A673 (cell line): ENCODE data around the gene MACC1. TPM values are rescaled to one million over a fixed set of nuclear protein-coding genes. Genes with fewer than 3 reads are reported as not detected.

Experiments used
- BruUV-seq: library from RNA; stranded (reverse); fragments of 400-500 nt; replicated peaks from 2 replicates; lab custom pipeline; 2021; lab: Mats Ljungman, UMichigan
- CTCF ChIA-PET: fragments of 300-600 bp; sonication (Branson Sonifier 250); formaldehyde crosslinking; loops from one replicate; lab custom pipeline; 2022; ENCODE audit warnings: antibody characterized with exemption; lab: Charles Lee
- POLR2A ChIA-PET: fragments of 300-600 bp; sonication (Branson Sonifier 250); formaldehyde crosslinking; loops from one replicate; lab custom pipeline; 2022; ENCODE audit warnings: antibody characterized with exemption; ENCODE audit not compliant: low non-redundant PET; lab: Charles Lee
- DNase-seq: peaks from one replicate; pipeline ENCODE4 v3.0.0-alpha.2; 2015; ENCODE audit warnings: low spot score
- H3K27ac ChIP-seq: fragments of 200-600 bp; sonication (generic); 2 replicates; pipeline ENCODE4 v1.5.1; 2016; ENCODE audit warnings: mixed run types, low read depth, mild to moderate bottlenecking, mixed read lengths, antibody characterized with exemption, low read length; ENCODE audit not compliant: poor library complexity, severe bottlenecking
- H3K27me3 ChIP-seq: fragments of 200-600 bp; sonication (generic); replicated peaks from 2 replicates; pipeline ENCODE4 v1.6.1; 2017; ENCODE audit warnings: mixed run types, low read depth, mild to moderate bottlenecking, mixed read lengths, antibody characterized with exemption, low read length; ENCODE audit not compliant: insufficient read depth, poor library complexity
- H3K36me3 ChIP-seq: fragments of 200-600 bp; sonication (generic); 2 replicates; pipeline ENCODE4 v1.6.1; 2016; ENCODE audit warnings: mixed run types, mild to moderate bottlenecking, mixed read lengths, antibody characterized with exemption, low read length; ENCODE audit not compliant: insufficient read depth, poor library complexity, severe bottlenecking
- H3K4me1 ChIP-seq: fragments of 200-600 bp; sonication (generic); 2 replicates; pipeline ENCODE4 v1.6.1; 2017; ENCODE audit warnings: mixed run types, mild to moderate bottlenecking, mixed read lengths, antibody characterized with exemption, low read length; ENCODE audit not compliant: insufficient read depth, poor library complexity, severe bottlenecking
- H3K4me3 ChIP-seq: fragments of 200-600 bp; sonication (generic); 2 replicates; pipeline ENCODE4 v1.5.1; 2016; ENCODE audit warnings: low read depth, mixed run types, mild to moderate bottlenecking, mixed read lengths, low read length; ENCODE audit not compliant: poor library complexity, severe bottlenecking
- H3K9me3 ChIP-seq: fragments of 200-600 bp; sonication (generic); 2 replicates; pipeline ENCODE4 v1.6.1; 2016; ENCODE audit warnings: mixed run types, low read depth, mild to moderate bottlenecking, mixed read lengths, antibody characterized with exemption, low read length; ENCODE audit not compliant: poor library complexity, severe bottlenecking
- CTCF ChIP-seq: fragments of 300-800, 200-600 bp; sonication (generic); conservative IDR thresholded peaks from 2 replicates; pipeline ENCODE4 v1.5.1; 2017; ENCODE audit warnings: low read depth, mild to moderate bottlenecking, antibody characterized with exemption, low read length, moderate library complexity, mixed read lengths
- EZH2 ChIP-seq: fragments of 200-600 bp; sonication (generic); IDR thresholded peaks from 2 replicates; pipeline ENCODE4 v1.6.1; 2017; ENCODE audit warnings: borderline replicate concordance, low read depth, mild to moderate bottlenecking, mixed read lengths, antibody characterized with exemption, low read length; ENCODE audit not compliant: poor library complexity, severe bottlenecking
- intact Hi-C: fragments of 100-400 bp; cut with micrococcal nuclease; formaldehyde crosslinking; loops from one replicate; pipeline ENCODE4 v1.10.0; 2022; ENCODE audit not compliant: unreplicated experiment
- total RNA-seq: library from RNA; stranded (reverse); gene quantifications from 2 replicates; pipeline ENCODE4 v1.2.3, GENCODE V29; 2021

The MACC1 gene
- total RNA-seq, 1 experiment from 2014 or later = not detected

DNA sequence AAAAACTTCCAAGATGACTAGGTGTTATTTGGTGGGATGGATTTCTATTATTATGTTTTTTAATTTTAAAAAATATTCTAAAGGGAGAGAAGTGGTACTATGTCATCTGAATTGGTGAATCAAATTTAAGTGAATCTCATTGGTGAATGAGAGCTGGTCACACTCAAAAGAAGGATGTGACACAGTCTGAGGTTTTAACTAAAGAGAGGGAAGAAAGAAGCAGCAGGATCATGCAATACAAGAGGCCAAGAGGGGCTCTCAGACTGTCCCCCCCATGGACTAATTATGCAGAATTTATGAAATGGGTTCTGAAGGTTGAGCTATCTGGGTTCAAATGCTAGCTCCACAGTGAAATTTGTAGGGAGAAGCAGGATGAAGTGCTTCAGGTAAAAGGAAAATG lies 16.2 kb downstream of the MACC1 start:
- Histone ChIP-seq H3K36me3 (no peaks in the 10 kb centered on the region), H3K9me3 (no peaks in the 10 kb centered on the region), H3K27me3 (no peaks in the 10 kb centered on the region), H3K4me3 (no peak overlapping the region), H3K4me1 (peaks cover 8% of the 10 kb centered on the region), H3K27ac (no peak overlapping the region)
- no peak for TF ChIP-seq EZH2
- no TSS peak for BruUV-seq
- POLR2A ChIA-PET = no interaction called here
- CTCF ChIA-PET = no interaction called here
- intact Hi-C loops = no loop called here
- DNase-seq = no peak

GRCh38 chr7:20200361-20200760 lies 16.8 kb downstream of the MACC1 start:
- CTCF ChIA-PET = no interaction called here
- BruUV-seq = no TSS peak

GRCh38 chr7:20199015-20199737 lies 18.0 kb downstream of the MACC1 start:
- Histone ChIP-seq H3K27me3 (no peaks in the 10 kb centered on the region), H3K36me3 (no peaks in the 10 kb centered on the region), H3K27ac (no peak overlapping the region), H3K4me3 (no peak overlapping the region), H3K9me3 (no peaks in the 10 kb centered on the region), H3K4me1 (peaks cover 8% of the 10 kb centered on the region)
- POLR2A ChIA-PET = no interaction called here
- DNase-seq = peak; percentile 89
- CTCF ChIA-PET = no interaction called here
- intact Hi-C loops = no loop called here
- no peak for TF ChIP-seq CTCF
- no peak for TF ChIP-seq EZH2
- no TSS peak for BruUV-seq

More at GRCh38 chr7:20200361-20200760, 16.8 kb downstream of the MACC1 start:
- Histone ChIP-seq H3K27me3 (no peaks in the 10 kb centered on the region), H3K36me3 (no peaks in the 10 kb centered on the region), H3K9me3 (no peaks in the 10 kb centered on the region), H3K4me3 (no peak overlapping the region), H3K4me1 (peaks cover 8% of the 10 kb centered on the region), H3K27ac (no peak overlapping the region)
- POLR2A ChIA-PET = no interaction called here
- DNase-seq = no peak
- TF ChIP-seq EZH2 (no peak), CTCF (no peak)
- intact Hi-C loops = no loop called here

- no peaks in the 10 kb centered on the region for H3K27me3 ChIP-seq
- no peak for TF ChIP-seq CTCF
- TF ChIP-seq EZH2 = no peak
- no peak overlapping the region for H3K27ac ChIP-seq
- H3K9me3 ChIP-seq = no peaks in the 10 kb centered on the region
- intact Hi-C loops = no loop called here
- peaks cover 8% of the 10 kb centered on the region for H3K4me1 ChIP-seq
- no TSS peak for BruUV-seq
- no peaks in the 10 kb centered on the region for H3K36me3 ChIP-seq
- no peak overlapping the region for H3K4me3 ChIP-seq
- CTCF ChIA-PET = no interaction called here
- POLR2A ChIA-PET = no interaction called here
- DNase-seq = no peak
Measured at GRCh38 chr7:20198260-20198659, 18.9 kb downstream of the MACC1 start.
